Motor neuron (in vitro differentiated cells): ENCODE measurements around the gene FAM124A. TPM values are rescaled to one million over a fixed set of nuclear protein-coding genes. Genes with fewer than 3 reads are reported as not detected.

Experiments used
- ATAC-seq, 8 experiments: fragments of 200-7000 bp; cut with Tn5 transposase; replicated peaks in 6 of 8; 2 replicates each; pipeline ENCODE4 v1.8.0; 2021; ENCODE audit warnings: mild to moderate bottlenecking in 8 of 8, moderate library complexity in 8 of 8
- H3K27ac ChIP-seq, 2 donors: fragments of 250-450 bp; sonication (Bioruptor Pico); 2 replicates each; pipeline ENCODE4 v1.9.0; 2021; ENCODE audit warnings: antibody characterized with exemption in 2 of 2, mild to moderate bottlenecking in 2 of 2, moderate library complexity in 1 of 2
- H3K4me1 ChIP-seq, 2 donors: fragments of 250-450 bp; sonication (Bioruptor Pico); replicated peaks in 1 of 2; 2 replicates each; pipeline ENCODE4 v1.6.1; 2021; ENCODE audit warnings: antibody characterized with exemption in 2 of 2, mild to moderate bottlenecking in 2 of 2, moderate library complexity in 1 of 2
- H3K4me3 ChIP-seq, 5 donors: fragments of 250-450 bp; sonication (Bioruptor Pico); 2 replicates each; pipeline ENCODE4 v1.9.0; 2021; ENCODE audit warnings: antibody characterized with exemption in 5 of 5, mild to moderate bottlenecking in 5 of 5, moderate library complexity in 4 of 5
- WGBS, 10 experiments: fragments of 450-650 bp; shearing (Covaris generic); methylation state at CpG; one replicate each; pipeline ENCODE4 v1.0.0; 2022; 5-methylcytosine and 5-hydroxymethylcytosine counted together
- in situ Hi-C, 9 experiments: fragments of 400-800 bp; cut with MboI; loops; one replicate each; pipeline ENCODE4 v1.15.0; 2021; ENCODE audit warnings: low sequenced_read_pairs in 9 of 9, low pct_unique_long_range_greater_than_20kb in 2 of 9; ENCODE audit not compliant: unreplicated experiment in 9 of 9
- total RNA-seq, 8 experiments: library from RNA; unstranded; fragments of 300-600 nt; gene quantifications; 2 replicates each; pipeline versions ENCODE4 v1.2.3 to v1.2.4, GENCODE V29; 2022

FAM124A gene, protein sequence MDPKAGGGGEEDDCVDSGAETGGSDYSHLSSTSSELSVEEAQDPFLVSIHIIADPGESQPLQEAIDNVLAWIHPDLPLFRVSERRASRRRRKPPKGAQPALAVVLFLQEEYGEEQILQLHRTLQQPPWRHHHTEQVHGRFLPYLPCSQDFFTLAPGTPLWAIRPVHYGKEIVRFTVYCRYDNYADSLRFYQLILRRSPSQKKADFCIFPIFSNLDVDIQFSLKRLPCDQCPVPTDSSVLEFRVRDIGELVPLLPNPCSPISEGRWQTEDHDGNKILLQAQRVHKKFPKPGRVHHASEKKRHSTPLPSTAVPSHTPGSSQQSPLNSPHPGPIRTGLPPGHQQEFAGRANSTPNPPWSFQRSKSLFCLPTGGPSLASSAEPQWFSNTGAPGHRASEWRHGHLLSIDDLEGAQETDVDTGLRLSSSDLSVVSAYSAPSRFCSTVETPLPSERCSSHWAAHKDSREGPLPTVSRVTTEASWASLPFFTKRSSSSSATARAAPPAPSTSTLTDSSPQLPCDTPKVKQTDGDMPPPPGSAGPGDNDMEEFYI
- total RNA-seq: 10 to 100 TPM in 2 of 8 experiments, 1 to 10 TPM in 6; 3.3 to 14.4 (median 4.9) TPM

DNA sequence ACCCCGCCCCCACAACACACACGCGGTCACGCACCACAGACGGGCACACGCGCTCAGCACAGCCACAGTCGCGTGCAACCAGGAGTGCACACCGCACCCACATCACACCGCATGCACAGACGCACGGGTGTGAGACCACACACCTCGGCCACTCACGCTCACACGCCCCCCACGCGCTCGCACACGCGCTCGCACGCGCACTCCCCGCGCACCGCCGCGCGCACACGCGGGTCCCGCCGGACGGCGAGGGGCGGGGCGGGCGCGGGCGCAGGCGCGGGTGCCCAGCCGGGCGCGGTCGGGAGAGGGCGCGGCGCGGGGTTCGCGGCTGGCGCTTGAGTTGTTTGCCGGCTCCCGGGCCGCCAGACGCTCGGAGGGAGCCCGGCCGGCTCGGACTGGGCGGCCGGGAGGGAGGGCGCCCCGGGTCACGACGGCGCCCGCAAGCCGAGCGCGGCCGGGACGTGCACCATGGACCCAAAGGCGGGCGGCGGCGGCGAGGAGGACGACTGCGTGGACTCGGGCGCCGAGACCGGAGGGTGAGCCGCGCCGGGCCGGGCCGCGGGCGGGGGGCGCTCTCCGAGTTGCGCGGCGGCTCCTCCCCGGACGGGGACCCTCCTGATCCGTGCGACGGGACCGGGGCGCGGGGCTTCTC, at the start of gene FAM124A:
FAM124A (plus strand) TSS at position 362 of the 649 bp plus-strand sequence; CDS start at position 466, 104 bp downstream.
- H3K4me3 ChIP-seq: peak within 1 kb of the TSS; percentile 66 to 98 (median 82)
- H3K27ac ChIP-seq: no peak within 1 kb of the TSS
- H3K4me1 ChIP-seq: peaks cover 3 to 7% of the 10 kb centered on the region in 2 donors
- ATAC-seq: peak; percentile 89 to 94 (median 92)
- in situ Hi-C loops: no loop called here
- WGBS, 10 experiments: 0 to 4% methylated on average over 4 to 21 of the region's 106 CpGs; no CpG with 5 or more reads in 8 of the 10 experiments

DNA sequence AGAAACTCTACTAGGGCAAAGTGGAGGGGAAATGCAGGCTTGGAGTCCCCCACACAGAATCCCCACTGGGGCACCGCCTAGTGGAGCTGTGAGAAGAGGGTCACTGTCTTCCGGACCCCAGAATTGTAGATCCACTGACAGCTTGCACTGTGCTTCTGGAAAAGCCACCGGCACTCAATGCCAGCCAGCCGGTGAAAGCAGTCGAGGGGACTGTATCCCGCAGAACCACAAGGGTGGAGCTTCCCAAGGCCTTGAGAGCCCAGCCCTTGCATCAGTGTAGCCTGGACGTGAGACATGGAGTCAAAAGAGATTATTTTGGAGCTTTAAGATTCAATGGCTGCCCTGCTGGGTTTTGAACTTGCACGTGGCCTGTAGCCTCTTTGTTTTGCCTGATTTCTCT, 47.2 kb upstream of the FAM124A start:
- no peak overlapping the region for H3K4me3 ChIP-seq
- H3K4me1 ChIP-seq: no peaks in the 10 kb centered on the region
- no peak overlapping the region for H3K27ac ChIP-seq
- in situ Hi-C loops: no loop called here
- ATAC-seq: no peak
- WGBS, 10 experiments: 63 to 80% (median 75%) methylated on average over 2 to 5 of the region's 8 CpGs; no CpG with 5 or more reads in 6 of the 10 experiments

DNA sequence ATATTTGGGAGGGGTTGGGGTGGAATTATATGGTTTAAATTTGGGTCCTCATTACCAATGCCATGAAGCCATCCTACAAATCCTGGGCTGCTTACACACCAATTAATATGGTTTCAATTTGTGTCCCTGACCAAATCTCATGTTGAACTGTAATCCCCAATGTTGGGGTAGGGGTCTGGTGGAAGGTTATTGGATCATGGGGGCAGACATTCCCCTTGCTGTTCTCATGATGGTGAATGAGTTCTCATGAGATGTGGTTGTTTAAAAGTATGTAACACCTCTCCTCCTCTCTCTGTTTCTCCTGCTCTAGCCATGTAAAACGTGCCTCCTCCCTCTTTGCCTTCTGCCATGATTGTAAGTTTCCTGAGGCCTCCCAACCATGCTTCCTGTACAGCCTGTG, 46.6 kb upstream of the FAM124A start:
- no peak overlapping the region for H3K27ac ChIP-seq
- no peak for ATAC-seq
- in situ Hi-C loops: no loop called here
- H3K4me3 ChIP-seq: no peak overlapping the region
- H3K4me1 ChIP-seq: no peaks in the 10 kb centered on the region
- WGBS, 10 experiments: 0 to 80% (median 40%) methylated on average over 1 of the region's 1 CpG; no CpG with 5 or more reads in 5 of the 10 experiments

DNA sequence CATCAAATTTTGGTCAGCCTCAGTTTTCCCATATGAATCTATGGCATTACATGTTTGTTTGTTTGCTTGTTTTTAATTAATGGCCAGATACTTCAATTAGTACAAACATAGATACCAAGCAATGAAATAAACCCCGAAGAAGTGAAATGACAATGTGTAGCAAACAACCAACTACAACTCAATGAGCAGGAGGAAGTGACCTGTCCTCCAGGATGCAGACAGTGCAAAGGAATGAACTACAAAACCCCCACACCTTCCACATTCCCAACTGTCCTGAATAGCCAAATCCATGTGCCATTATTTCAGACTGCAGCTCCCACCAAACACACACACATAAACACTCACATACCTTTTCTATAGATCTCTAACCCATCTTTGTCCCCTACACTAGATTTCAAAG, 45.0 kb upstream of the FAM124A start:
- Histone ChIP-seq H3K27ac (no peak overlapping the region), H3K4me1 (no peaks in the 10 kb centered on the region), H3K4me3 (no peak overlapping the region)
- in situ Hi-C loops: no loop called here
- WGBS, 10 experiments: 57 to 100% (median 80%) methylated on average over 1 of the region's 1 CpG; no CpG with 5 or more reads in 1 of the 10 experiments
- no peak for ATAC-seq

DNA sequence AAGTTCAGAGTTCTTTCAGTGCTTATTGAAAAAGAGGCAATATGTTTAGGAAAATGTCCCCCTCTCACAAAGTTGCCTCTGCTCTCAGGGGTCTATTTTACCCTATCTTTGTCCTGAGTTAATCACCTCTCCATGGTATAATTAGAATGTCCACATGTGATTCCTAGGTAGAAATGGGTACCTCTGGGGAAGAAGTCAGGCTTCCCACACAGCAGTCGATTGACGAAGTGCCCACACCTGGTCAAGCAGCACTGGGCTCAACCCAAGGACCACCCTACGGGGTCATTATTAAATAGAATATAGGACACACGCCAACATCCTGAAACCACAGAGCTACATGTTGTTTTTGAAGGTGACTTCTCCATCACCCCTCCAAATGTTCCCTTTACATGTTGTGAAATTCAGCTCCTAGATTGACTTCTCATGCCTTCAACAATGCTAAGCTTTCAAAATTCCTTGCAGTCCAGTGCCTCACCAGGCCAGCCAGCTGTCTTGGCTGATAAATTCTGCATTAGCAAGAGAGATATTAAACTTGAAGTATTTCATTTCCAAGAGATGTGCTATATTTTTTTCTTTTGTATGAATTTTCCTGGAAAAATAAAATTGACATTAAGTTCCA, 43.6 kb upstream of the FAM124A start:
- 57 to 100% (median 80%) methylated on average over 1 to 4 of the region's 4 CpGs; no CpG with 5 or more reads in 4 of the 10 experiments for WGBS, 10 experiments
- no peak for ATAC-seq
- no peaks in the 10 kb centered on the region for H3K4me1 ChIP-seq

DNA sequence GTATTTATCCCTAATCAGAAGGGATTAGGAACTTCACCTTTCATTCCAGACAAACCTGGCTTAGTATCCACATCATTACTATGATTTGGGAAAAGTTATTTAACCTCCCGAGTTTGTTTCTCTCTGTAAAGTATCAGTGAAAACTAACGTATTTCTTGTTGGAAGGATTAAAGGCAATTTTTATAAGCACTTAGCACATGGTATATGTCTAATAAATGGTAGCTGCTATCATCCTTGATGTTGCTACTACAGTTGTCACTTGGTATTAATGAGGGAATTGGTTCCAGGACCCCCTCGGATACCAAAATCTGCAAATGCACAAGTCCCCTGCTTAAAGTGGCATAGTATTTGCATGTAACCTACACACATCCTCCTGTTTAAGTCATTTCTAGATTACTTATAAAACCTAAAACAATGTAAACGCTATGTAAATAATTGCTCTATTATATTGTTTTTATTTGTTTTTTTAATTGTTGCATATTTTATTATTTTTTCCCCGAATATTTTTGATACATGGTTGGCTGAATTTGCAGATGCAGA, 42.7 kb upstream of the FAM124A start:
- Histone ChIP-seq H3K4me1 (no peaks in the 10 kb centered on the region), H3K4me3 (no peak overlapping the region), H3K27ac (no peak overlapping the region)
- ATAC-seq: no peak
- in situ Hi-C loops: no loop called here
- WGBS, 10 experiments: 38 to 100% (median 86%) methylated on average over 1 to 5 of the region's 5 CpGs; no CpG with 5 or more reads in 1 of the 10 experiments

More for the DNA sequence above, 43.6 kb upstream of the FAM124A start:
- no peak overlapping the region for H3K27ac ChIP-seq
- H3K4me3 ChIP-seq: no peak overlapping the region
- in situ Hi-C loops: no loop called here

DNA sequence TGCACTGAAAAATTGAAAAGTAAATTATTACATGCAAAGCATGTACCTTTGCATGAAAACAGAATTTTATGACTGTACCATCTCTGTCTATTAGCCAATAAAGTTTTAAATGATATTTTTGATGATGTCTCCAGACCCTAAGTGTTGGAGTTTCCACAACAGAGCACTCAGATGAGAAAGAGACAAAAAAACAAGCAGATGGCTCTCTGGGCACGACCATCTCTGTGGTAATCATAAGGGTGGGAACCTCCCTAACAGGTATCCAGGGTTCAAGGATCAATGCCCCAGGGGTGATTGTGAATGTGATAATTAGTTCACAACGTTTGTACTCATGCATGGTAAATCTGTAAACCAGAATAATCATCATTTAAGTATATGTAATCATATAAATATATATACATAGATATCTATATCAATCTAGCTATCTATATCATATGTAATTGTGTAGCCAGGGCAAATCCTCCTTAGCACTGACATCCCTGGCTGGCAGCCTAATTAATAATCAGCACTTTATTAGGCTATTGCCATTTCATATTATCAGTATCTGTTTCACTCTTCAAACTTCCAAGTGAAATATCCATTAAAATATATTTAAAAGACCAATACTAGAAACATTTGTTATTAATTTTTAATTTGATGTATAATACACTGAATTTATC, 41.2 kb upstream of the FAM124A start:
- in situ Hi-C loops: no loop called here
- Histone ChIP-seq H3K27ac (no peak overlapping the region), H3K4me3 (no peak overlapping the region)

DNA sequence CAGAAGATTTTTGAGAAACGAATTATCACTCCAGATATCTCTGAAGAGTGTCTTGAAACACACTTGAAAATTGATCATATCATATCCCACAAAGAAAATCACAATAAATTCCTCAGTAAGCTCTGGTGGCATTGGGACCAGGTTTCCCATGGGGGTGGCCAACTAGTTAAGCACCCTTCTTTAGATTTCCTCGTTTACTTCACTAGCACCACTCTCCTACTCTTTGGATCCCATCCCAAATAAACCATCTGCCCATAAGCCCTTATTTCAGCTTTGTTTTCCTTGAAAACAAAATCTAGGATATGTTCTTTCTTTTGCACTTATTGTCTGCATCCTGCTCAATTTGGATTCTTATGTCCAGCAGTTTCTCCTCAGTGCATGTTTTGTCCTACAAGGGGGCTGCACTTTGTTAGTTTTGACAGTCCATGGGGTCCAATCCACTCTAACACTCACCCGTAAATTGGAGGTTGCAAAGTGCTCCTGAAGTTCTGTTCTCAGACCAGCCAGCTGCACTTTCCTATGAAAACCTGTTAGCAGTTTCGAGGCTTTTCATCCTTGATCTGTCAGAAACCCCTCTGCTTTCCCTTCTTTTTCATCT, 40.3 kb upstream of the FAM124A start:
- no peak overlapping the region for H3K27ac ChIP-seq
- ATAC-seq: no peak
- H3K4me1 ChIP-seq: no peaks in the 10 kb centered on the region
- 33 to 95% (median 82%) methylated on average over 2 to 4 of the region's 4 CpGs; no CpG with 5 or more reads in 1 of the 10 experiments for WGBS, 10 experiments
- no peak overlapping the region for H3K4me3 ChIP-seq
- in situ Hi-C loops: no loop called here

More for the DNA sequence above, 41.2 kb upstream of the FAM124A start:
- 0 to 75% (median 25%) methylated on average over 1 to 2 of the region's 2 CpGs; no CpG with 5 or more reads in 3 of the 10 experiments for WGBS, 10 experiments
- ATAC-seq: no peak
- no peaks in the 10 kb centered on the region for H3K4me1 ChIP-seq

DNA sequence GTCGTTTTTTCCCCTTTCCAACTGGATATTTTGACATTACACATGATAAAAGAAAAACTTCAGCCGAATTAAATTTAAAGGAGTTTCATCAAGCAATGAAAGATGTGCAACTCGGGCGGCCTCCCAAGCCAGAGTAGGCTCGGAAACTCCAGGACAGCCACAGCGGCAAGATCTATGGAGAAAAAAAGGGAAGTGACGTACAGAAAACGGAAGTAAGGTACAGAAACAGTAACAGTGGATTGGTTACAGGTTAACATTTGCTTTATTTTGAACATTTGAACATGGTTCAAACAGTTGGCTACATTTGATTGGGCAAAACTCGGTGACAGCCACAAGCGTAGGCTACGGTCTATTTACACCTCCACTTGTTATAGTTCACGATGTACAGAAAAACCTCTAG, 30.5 kb upstream of the FAM124A start:
- H3K27ac ChIP-seq: no peak overlapping the region
- in situ Hi-C loops: no loop called here
- H3K4me1 ChIP-seq: no peaks in the 10 kb centered on the region
- 88 to 98% (median 92%) methylated on average over 2 to 12 of the region's 12 CpGs; no CpG with 5 or more reads in 1 of the 10 experiments for WGBS, 10 experiments
- H3K4me3 ChIP-seq: no peak overlapping the region
- ATAC-seq: no peak

DNA sequence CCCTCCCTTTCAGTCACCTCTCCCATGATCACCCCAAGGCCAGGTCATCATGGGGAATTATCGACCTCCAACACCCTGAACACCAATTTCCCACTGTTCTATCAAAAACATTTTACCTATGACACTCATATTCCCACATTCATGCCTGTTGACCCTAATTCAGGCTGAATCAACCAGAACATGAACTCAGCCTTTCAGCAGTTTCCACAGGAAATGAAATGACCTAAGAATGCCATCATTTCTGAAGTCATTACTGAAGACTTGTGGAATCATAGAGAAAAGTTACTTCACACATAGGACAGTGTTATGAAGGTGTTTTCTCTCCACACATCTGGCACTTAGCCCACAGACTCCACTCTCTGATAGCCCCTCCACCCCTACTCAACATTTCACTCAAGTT, 29.9 kb upstream of the FAM124A start:
- in situ Hi-C loops: no loop called here
- ATAC-seq: peak in 1 of 8 experiments; percentile 59
- Histone ChIP-seq H3K4me1 (no peaks in the 10 kb centered on the region), H3K4me3 (no peak overlapping the region), H3K27ac (no peak overlapping the region)
- WGBS, 10 experiments: 29 to 100% (median 77%) methylated on average over 1 of the region's 1 CpG; no CpG with 5 or more reads in 6 of the 10 experiments

DNA sequence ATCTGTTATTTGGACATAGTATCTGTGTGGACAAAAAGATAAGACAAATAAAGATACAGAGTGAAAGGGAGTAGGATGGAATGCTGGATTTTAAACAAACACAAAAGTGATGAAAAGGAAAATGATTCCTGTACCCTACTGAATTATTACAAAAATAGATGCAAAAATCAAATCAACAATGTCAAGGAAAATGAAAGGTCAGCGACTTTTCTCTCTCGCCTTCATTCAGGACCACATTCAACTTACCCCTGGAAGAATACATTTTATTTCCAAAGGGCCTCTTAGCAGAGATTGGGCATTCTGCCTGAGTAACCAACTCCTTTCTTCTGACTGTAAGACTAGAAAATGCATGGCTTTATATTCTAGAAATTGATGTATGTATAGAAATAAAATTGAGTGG, 28.8 kb upstream of the FAM124A start:
- no peak overlapping the region for H3K27ac ChIP-seq
- ATAC-seq: no peak
- in situ Hi-C loops: no loop called here
- no peak overlapping the region for H3K4me3 ChIP-seq
- 83 to 100% (median 92%) methylated on average over 2 of the region's 2 CpGs; no CpG with 5 or more reads in 2 of the 10 experiments for WGBS, 10 experiments
- no peaks in the 10 kb centered on the region for H3K4me1 ChIP-seq

DNA sequence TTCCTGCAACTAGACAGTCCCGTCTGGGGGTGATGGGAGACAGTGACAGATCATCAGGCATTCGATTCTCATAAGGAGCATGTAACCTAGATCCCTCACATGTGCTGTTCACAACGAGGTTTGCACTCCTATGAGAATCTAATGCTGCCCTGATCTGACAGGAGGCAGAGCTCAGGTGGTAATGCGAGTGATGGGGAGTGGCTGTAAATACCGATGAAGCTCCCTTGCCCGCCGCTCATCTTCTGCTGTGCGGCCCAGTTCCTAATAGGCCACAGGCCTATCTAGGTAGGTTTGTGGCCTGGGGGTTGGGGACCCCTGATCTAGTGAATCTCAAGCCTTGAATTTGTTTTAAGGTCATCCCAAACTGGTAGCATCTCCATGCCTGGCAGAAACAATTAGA, 27.3 kb upstream of the FAM124A start:
- ATAC-seq: no peak
- H3K27ac ChIP-seq: no peak overlapping the region
- 40 to 100% (median 85%) methylated on average over 1 to 7 of the region's 8 CpGs; no CpG with 5 or more reads in 3 of the 10 experiments for WGBS, 10 experiments
- H3K4me3 ChIP-seq: no peak overlapping the region
- in situ Hi-C loops: no loop called here
- H3K4me1 ChIP-seq: no peaks in the 10 kb centered on the region
